ENCODE results near the gene NR2C2AP. TPM values are rescaled to one million over a fixed set of nuclear protein-coding genes. Genes with fewer than 3 reads are reported as not detected.

Gene NR2C2AP
- polyA plus RNA-seq, 5 donors: 9.4 to 14.9 (median 12.6) TPM

DNA sequence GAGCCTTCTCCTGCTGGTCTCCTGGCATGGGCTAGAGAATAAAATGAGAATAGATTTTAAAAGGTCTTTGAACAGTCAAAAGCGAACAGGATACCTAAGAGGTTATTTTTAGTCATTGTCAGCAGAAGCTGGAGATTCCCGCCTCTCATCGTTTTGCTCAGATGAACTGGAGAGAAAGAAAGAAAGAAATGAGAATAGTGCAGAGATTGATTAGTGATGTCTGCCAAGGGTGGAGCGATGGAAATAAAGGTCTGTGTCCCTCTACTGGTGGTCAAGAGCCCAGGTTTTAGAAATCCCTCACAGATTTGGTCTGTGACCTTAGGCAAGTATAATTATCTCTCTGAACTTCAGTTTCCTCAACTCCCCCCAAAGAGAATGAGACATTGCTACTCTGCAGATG lies 13.9 kb upstream of the NR2C2AP start:
- DNase-seq: no peak

GRCh38 chr19:19215792-19216191 lies 12.6 kb upstream of the NR2C2AP start:
- DNase-seq: no peak

DNA sequence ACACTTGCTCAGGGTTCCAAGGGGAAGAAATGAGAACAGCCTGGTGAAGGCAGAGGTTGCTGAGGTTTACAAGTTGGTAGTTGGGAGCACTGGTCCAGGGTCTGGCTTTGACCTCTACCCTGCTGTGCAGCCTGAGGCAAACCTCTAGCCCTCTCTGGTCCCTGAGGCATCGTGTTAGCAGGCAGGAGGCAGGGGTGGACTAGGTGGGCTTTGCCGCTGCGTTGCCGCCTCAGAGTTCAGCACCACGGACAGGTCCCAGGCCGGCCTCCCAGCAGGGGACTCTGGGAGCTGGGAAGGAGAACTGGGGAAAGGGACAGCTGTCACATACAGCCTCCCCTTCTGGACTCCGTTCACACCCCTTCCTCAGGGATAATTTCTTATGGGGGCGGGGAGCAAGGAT lies 11.7 kb upstream of the NR2C2AP start:
- DNase-seq: peak in 1 of 2 donors; percentile 42

DNA sequence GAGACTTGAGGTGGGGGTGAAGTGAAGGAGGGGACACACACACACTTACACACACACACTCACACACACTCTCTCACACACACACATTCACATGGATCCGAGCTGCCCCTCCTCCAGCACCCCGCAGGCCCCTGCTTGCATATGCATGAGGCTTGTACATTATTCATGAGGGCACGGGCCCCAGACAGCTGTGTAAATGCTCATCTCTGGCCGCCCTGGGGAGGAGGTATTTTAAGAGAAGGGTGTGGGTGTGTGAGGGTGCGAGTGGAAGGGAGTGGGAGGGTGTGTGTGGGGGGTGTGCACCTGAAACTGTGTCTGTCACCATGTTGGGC lies 10.9 kb upstream of the NR2C2AP start:
- DNase-seq: no peak

GRCh38 chr19:19213426-19214158 lies 10.4 kb upstream of the NR2C2AP start:
- no peak for DNase-seq

GRCh38 chr19:19212916-19213315 lies 9.7 kb upstream of the NR2C2AP start:
- no peak for DNase-seq

GRCh38 chr19:19211499-19212420 lies 8.5 kb upstream of the NR2C2AP start, which contains the start of gene NCAN:
Gene NCAN (plus strand): TSS chr19:19211958. CDS start chr19:19216954, 4,996 bp downstream.
- no peak for DNase-seq

DNA sequence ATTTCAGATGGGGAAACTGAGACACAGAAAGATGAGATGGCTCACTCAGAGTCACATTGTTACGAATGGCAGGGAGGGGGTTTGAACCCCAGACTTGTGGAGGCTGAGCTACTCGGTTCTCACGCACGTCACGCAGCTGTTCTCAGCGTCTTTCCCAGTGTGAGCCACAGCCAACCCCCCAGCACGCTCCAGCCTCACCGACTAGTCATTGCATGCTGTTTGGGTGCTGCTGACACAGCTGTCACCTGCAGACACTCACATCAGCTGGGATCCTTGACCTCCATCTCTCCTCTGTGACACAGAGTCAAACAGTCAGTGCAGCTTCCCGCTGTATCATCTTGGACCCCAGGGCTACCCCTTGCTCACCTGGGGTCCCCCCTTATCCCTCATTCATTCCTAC lies 6.2 kb upstream of the NR2C2AP start:
- DNase-seq: no peak

DNA sequence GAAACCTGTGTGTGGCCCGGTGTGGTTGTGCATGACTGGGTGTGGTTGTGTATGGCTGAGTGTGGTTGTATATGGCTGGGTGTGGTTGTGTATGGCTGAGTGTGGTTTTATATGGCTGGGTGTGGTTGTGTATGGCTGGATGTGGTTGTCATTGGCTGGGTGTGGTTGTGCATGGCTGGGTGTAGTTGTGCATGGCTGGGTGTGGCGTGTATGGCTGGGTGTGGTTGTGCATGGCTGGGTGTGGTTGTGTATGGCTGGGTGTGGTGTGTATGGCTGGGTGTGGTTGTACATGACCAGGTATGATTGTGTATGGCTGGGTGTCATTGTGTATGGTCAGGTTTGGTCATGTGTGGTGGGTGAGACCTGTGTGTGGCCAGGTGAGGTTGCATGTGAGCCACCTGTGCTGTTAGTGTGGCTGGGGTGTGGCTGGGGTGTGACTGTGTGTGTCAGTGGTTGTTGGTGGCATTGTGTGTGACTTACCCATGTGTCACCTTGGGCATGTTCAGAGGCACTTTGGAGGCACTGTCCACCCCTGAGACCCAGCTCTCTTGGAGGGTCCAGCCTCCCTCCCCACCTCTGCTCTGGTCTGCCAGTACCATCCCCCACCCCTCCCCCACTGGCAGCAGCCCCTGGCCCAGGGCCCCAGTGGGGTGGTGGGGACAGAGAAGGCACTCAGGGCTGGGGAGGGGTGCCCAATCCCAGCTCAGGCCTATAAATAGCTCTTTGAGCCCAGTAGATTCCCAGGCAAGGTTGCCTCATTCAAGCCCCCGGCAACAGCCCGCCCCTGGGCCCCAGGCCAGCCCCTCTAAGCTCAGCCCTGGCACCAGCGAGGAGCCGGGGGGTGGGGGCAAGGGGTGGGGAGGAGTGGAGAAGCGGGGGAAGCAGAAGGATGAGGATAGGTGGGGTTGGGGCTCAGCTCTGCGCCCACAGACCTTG lies 4.7 kb upstream of the NR2C2AP start:
- DNase-seq: no peak

- DNase-seq: no peak
Measured at GRCh38 chr19:19206938-19207337, 3.7 kb upstream of the NR2C2AP start.

- no peak for DNase-seq
Measured at GRCh38 chr19:19205416-19206410, 2.5 kb upstream of the NR2C2AP start.

- no peak for DNase-seq
Measured at GRCh38 chr19:19204181-19204580, 967 bp upstream of the NR2C2AP start.

GRCh38 chr19:19202707-19203011 lies 555 bp downstream of the NR2C2AP start:
- no peak for DNase-seq

DNA sequence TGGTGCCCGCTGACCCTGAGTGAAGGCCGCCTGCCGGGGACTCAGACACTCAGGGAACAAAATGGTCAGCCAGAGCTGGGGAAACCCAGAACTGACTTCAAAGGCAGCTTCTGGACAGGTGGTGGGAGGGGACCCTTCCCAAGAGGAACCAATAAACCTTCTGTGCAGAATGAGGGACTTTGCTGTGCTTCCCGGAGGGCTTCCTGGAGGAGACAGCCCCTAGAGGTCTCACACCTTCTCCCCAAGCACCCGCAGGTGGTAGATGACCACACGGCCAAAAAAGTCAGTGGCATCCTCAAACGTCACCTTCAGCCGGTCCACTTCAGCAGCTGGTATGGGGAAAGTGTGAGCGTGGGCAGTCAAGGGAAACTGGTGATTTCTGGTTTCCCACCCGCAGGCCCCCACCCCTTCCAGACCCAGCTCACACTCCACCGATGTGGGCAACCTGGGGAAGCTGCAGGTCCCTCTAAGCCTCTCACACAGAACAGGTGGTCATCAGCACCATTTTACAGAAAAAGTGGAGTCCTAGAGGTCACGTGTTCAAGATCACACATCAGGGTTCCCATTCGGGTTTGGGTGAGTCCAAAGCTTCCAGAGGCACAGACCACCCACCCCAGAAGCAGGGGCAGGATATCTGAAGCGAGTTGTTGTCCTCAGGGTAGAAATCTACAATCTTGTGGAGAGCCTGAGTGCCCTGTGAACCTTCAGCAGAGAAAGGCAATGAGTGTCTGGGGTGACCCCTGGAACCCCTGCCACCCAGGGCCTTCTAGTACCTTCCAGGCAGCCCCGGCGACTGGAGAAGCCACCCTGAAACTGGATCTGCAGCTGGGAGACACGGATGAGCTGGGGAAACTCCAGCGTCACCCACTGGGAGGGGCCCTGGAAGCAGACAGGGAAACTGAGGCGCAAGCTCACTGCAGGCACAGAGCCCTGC lies 1.2 kb downstream of the NR2C2AP start:
- no peak for DNase-seq

DNA sequence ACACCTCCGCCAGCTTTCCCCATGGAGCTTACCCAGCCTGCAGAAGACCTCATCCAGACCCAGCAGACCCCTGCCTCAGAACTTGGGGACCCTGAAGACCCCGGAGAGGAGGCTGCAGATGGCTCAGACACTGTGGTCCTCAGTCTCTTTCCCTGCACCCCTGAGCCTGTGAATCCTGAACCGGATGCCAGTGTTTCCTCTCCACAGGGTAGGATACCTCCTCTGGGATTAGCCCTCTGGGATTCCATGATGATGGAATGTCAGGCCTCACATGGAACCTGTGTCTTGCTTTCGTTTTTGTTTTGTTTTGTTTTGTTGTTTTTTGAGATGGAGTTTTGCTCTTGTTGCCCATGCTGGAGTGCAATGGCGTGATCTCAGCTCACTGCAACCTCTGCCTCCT lies 9.3 kb downstream of the NR2C2AP start:
- DNase-seq: no peak

DNA sequence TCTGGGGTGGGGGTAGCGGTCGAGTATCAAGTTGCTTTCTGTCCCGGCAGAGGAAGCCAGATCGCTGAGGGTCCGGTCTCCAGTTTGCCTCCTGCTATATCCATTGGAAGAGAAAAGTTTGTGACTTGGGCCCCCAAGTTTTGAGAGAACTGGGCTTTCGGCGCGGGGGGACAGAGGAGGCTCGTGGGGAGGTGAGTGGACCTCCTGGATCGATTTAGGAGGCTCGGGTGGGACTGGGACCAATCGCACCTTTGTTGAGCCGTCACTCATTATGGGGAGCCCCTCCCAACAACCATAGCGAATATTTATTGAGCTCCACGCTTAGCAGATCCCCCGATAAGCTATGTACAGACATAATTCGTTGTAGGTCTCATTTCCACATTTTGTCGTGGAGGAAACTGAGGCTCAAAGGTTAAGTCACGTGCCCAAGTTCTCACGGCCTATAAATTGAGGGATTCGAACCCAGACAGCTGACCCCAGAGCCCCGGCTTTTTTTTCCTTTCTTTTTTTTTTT lies 10.2 kb downstream of the NR2C2AP start:
- no peak for DNase-seq

DNA sequence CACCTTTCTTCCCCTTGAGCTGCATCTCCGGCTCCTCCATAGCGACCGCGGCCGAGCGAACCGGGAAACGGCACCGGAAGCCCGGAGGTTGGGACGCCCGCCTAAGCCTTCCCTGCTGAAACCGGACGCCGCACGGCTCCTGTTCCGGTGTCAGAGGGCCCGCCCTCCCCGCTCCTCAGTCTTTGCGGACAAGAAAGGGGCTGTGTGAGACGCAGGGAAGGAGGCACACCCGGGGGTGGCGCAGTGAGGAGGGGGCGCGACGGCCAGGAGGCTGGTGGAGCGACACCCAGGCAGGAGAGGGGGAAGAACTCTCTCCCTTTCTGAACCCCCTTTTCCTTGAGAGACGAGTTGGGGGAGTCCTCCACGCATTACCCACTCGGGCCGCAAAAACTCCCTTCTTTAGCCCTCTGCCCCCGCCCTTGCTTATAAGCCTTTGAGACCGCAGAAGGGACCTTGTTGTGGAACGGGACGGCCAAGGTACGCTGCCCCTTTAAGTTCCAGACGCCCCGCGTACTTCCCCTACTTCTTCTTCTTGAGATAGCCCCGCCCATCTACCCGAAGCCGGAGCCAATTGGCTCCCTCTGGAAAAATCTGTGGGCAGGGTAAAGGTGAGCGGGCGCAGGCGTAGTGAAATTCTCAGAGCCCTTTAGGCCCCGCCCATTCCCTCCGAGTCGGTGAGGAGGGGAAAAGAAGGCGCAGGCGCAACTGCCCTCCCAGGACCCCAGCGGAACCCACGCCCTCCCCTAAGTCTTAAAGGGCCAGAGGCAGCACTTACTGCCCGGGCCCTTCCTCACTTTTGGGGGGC lies 10.9 kb downstream of the NR2C2AP start, which contains the start of the genes BORCS8 and RFXANK:
BORCS8 (minus strand) TSS at position 75 of the 805 bp plus-strand sequence; CDS start at position 40, 35 bp downstream.
RFXANK (plus strand) TSS at position 181 of the 805 bp plus-strand sequence. CDS start 1,689 bp downstream, outside the sequence.
- DNase-seq: peak; percentile 100

GRCh38 chr19:19191768-19192077 lies 11.5 kb downstream of the NR2C2AP start:
- no peak for DNase-seq

Data from right lung (tissue), 5 donors.